Measurements from ENCODE around the gene IL1RAPL1. TPM values are rescaled to one million over a fixed set of nuclear protein-coding genes. Genes with fewer than 3 reads are reported as not detected.

Gene IL1RAPL1
- total RNA-seq, 2 donors from 2014 or later: not detected

DNA sequence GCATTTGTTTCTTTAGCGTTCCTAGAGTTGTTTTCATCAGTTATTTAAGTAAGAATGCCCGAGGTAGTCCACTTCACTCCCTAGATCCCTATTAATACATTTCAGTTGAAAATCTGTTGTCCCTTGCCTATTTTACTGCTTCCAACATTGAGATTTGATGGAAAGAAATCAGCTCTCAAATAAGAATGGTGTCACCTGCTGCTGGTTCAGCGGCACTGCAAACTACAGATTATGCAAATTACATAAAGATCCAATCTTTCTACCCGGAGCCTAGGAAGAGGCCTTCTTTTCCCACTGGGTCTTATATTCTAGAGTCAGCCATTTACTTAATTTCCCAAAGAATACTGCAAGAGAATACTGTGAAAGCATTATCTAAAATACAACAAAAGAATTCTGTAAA is 1030.5 kb downstream of the IL1RAPL1 start:
- no peaks in the 10 kb centered on the region for H3K9me3 ChIP-seq (ENCODE audit: control insufficient read depth, low read length, poor library complexity, severe bottlenecking)
- no peak overlapping the region for H3K4me3 Mint-ChIP-seq
- ATAC-seq: no peak
- no peaks in the 10 kb centered on the region for H3K27me3 Mint-ChIP-seq
- H3K27ac Mint-ChIP-seq: no peak overlapping the region
- H3K36me3 Mint-ChIP-seq (ENCODE audit: low read depth): no peaks in the 10 kb centered on the region
- DNase-seq: no peak
- H3K4me1 Mint-ChIP-seq: no peaks in the 10 kb centered on the region

DNA sequence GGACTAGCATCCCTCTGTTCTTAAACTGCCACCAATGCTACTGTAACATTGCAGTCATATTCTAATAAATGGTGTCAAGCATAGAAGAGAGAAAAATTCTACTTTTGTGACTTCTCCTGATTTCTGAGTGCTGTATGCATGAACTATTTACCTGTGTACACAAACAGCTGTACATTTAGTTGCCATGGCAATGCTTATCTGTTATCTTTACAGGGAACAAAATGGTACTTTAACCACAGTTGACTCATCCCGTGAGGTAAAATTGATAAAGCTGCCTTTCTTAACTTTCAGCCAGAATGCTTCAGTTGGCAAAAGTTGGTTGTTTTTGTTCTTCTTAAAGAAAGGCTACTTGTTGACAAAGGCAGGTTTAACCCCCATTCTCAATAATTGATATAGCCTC is 1040.6 kb downstream of the IL1RAPL1 start:
- Mint-ChIP-seq H3K27me3 (no peaks in the 10 kb centered on the region), H3K4me3 (no peak overlapping the region), H3K4me1 (no peaks in the 10 kb centered on the region), H3K36me3 (ENCODE audit: low read depth) (no peaks in the 10 kb centered on the region), H3K27ac (no peak overlapping the region)
- DNase-seq (no peak), ATAC-seq (no peak)
- no peaks in the 10 kb centered on the region for H3K9me3 ChIP-seq (ENCODE audit: control insufficient read depth, low read length, poor library complexity, severe bottlenecking)

DNA sequence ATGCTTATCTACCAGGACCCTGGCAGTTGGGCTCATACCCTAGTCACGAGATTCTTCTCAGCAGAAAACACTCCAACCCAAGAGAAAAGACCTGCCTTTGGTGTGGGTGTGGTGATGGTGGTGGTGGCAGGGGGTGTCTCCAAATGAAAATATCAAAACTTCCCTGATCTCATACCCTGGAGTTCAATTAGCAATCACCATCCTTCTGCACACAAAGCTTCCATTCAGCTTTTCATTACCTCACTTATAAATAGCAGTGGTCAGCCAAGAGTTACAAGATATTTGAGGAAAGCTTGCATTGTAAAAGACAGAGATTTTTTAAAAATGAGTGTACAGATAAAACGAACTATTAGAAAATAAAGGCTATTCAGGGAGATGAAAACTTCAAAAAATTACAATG is 1047.3 kb downstream of the IL1RAPL1 start:
- no peak overlapping the region for H3K4me3 Mint-ChIP-seq
- ATAC-seq (no peak), DNase-seq (no peak)
- no peaks in the 10 kb centered on the region for H3K4me1 Mint-ChIP-seq
- H3K36me3 Mint-ChIP-seq (ENCODE audit: low read depth): no peaks in the 10 kb centered on the region
- no peaks in the 10 kb centered on the region for H3K9me3 ChIP-seq (ENCODE audit: control insufficient read depth, low read length, poor library complexity, severe bottlenecking)
- H3K27ac Mint-ChIP-seq: no peak overlapping the region
- H3K27me3 Mint-ChIP-seq: no peaks in the 10 kb centered on the region

DNA sequence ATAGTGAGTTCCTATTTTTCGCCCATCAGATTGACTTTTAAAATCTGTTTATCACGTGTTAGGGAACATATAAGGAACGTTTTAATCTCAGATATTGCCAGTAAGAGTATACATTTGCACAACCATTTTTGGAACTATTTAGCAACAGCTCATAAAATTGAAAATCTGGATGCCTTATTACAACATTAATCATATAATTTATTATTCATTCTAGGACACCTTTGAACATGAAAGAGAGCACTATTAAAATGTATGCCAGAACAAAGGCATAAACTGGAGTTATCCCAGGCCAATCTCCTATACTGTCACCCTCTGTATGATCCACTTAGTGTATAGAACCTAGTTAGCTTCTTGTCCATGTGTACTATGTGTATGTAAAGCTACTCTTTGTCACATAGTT is 1049.1 kb downstream of the IL1RAPL1 start:
- ATAC-seq: no peak
- Mint-ChIP-seq H3K36me3 (ENCODE audit: low read depth) (no peaks in the 10 kb centered on the region), H3K4me1 (no peaks in the 10 kb centered on the region), H3K27me3 (no peaks in the 10 kb centered on the region), H3K4me3 (no peak overlapping the region), H3K27ac (no peak overlapping the region)
- no peaks in the 10 kb centered on the region for H3K9me3 ChIP-seq (ENCODE audit: control insufficient read depth, low read length, poor library complexity, severe bottlenecking)
- no peak for DNase-seq

DNA sequence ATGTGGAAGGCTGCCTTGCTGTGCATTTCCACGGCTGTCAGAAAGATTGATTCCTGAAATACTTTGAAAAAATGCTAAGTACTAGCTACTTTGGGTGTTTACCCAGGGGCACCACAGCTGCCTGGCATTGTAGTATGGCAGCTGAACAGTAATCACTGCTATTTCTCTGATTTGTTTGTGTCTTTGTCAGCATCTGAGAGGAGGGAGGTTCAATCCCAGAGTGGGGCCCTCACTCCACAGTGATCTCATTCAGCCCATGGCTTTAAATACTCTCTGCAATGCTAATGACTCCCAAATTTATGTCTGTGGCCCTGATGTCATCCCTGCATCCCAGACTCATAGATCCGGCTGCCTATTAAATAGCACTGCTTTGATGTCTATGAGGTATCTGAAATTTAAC is 1052.9 kb downstream of the IL1RAPL1 start:
- DNase-seq (no peak), ATAC-seq (no peak)
- H3K27ac Mint-ChIP-seq: no peak overlapping the region
- H3K4me3 Mint-ChIP-seq: no peak overlapping the region
- H3K9me3 ChIP-seq (ENCODE audit: control insufficient read depth, low read length, poor library complexity, severe bottlenecking): no peaks in the 10 kb centered on the region
- H3K4me1 Mint-ChIP-seq: no peaks in the 10 kb centered on the region
- no peaks in the 10 kb centered on the region for H3K36me3 Mint-ChIP-seq (ENCODE audit: low read depth)
- no peaks in the 10 kb centered on the region for H3K27me3 Mint-ChIP-seq

DNA sequence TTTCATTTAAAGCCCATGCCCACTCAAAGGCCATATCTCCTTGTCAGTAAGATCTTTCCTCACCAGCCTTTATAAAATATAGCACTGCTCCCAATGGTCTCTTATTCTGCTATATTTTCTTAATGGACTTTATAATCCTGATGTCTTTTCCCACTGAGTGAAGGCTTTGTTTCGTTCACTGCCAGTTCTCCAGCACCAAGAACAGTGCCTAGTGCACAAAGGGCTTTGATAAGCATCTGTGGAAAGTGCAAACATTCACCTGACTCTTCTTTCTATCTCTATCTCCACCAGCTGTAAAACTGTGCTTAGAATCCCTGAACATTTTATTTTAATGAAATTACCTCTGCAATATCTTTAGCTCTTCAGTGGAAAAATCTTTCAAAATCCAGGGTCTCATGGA is 1054.2 kb downstream of the IL1RAPL1 start:
- Mint-ChIP-seq H3K4me3 (no peak overlapping the region), H3K36me3 (ENCODE audit: low read depth) (no peaks in the 10 kb centered on the region), H3K27me3 (no peaks in the 10 kb centered on the region), H3K27ac (no peak overlapping the region), H3K4me1 (no peaks in the 10 kb centered on the region)
- ATAC-seq: no peak
- DNase-seq: no peak
- H3K9me3 ChIP-seq (ENCODE audit: control insufficient read depth, low read length, poor library complexity, severe bottlenecking): no peaks in the 10 kb centered on the region

DNA sequence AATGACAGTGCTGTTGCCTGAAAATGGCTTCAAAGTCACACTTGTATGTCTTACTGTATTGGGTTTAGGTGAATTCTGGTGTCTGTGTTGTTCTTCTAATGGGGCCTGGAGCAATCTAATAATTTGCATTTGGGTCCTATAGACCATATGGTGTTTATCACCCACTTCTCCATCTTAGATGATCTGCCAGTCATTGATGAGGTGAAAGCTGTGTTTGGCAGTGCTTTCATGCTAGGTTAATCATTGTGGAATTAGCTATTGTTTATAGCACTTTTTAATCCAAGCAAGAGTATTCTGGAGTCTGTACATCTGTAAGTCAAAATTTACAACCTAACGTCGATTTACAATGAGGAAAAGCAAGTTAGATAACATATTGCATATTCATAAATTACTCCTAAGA is 1055.9 kb downstream of the IL1RAPL1 start:
- Mint-ChIP-seq H3K27me3 (no peaks in the 10 kb centered on the region), H3K36me3 (ENCODE audit: low read depth) (no peaks in the 10 kb centered on the region), H3K27ac (no peak overlapping the region), H3K4me3 (no peak overlapping the region), H3K4me1 (no peaks in the 10 kb centered on the region)
- no peaks in the 10 kb centered on the region for H3K9me3 ChIP-seq (ENCODE audit: control insufficient read depth, low read length, poor library complexity, severe bottlenecking)
- DNase-seq (no peak), ATAC-seq (no peak)

DNA sequence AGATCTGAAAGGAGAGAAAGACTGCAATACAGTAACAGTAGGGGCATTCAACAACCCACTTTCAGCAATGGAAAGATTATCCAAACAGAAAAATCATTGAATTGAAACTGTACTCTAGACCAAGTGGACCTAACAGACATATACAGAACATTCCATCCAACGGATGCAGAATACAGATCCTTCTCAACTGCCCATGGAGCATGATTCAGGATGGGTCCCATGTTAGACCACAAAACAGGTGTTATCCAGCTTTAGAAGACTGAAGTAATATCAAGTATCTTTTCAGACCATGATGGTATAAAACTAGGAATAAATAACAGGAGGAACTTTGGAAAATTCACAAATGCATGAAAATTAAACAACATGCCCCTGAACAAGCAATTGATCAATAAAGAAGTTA is 1060.9 kb downstream of the IL1RAPL1 start:
- no peaks in the 10 kb centered on the region for H3K36me3 Mint-ChIP-seq (ENCODE audit: low read depth)

DNA sequence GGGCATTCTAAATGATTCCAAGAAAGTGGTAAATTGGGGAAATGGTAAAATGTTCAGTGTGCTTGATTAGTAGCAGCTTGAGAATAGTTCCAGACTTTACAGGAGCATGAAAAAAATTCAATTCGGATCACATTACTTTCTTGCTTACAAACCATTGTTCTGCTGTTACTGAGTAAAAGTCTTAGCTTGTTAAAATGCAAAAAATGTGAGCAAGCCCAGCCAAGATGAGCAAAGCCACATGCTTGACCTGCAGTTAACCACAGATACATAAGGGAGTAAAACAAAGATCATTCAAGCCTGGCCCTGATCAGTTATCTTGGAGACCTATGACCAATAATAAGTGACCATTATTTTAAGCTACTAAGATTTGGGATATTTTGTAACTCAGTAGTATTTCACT is 1065.2 kb downstream of the IL1RAPL1 start:
- no peak overlapping the region for H3K27ac Mint-ChIP-seq
- ATAC-seq: no peak

More for the DNA sequence above, 1060.9 kb downstream of the IL1RAPL1 start:
- Mint-ChIP-seq H3K4me1 (no peaks in the 10 kb centered on the region), H3K27me3 (no peaks in the 10 kb centered on the region), H3K4me3 (no peak overlapping the region), H3K27ac (no peak overlapping the region)
- no peak for DNase-seq
- no peaks in the 10 kb centered on the region for H3K9me3 ChIP-seq (ENCODE audit: control insufficient read depth, low read length, poor library complexity, severe bottlenecking)
- ATAC-seq: no peak

DNA sequence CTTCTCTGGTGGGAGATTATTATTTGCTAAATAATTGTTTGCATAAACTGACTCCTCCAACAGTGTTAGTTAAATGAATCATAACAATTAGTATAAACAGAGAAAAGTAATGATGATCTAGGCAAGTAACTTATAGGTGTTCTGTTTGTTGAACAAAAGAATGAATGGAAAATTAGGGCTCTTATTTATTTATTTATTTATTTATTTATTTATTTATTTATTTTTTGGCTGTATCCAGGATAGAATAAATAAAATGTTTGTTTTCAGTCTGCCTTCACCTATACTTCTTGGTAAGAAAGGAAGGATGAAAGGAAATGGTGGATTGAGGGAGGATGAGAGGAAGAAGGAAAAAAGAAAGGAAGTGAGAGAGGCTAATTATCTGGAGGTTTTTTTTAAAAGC is 1066.5 kb downstream of the IL1RAPL1 start:
- ATAC-seq (no peak), DNase-seq (no peak)
- H3K4me3 Mint-ChIP-seq: no peak overlapping the region
- no peaks in the 10 kb centered on the region for H3K9me3 ChIP-seq (ENCODE audit: control insufficient read depth, low read length, poor library complexity, severe bottlenecking)
- no peaks in the 10 kb centered on the region for H3K27me3 Mint-ChIP-seq
- H3K27ac Mint-ChIP-seq: no peak overlapping the region
- H3K36me3 Mint-ChIP-seq (ENCODE audit: low read depth): no peaks in the 10 kb centered on the region
- H3K4me1 Mint-ChIP-seq: no peaks in the 10 kb centered on the region

More for the DNA sequence above, 1065.2 kb downstream of the IL1RAPL1 start:
- no peaks in the 10 kb centered on the region for H3K27me3 Mint-ChIP-seq
- H3K4me3 Mint-ChIP-seq: no peak overlapping the region
- no peaks in the 10 kb centered on the region for H3K36me3 Mint-ChIP-seq (ENCODE audit: low read depth)
- no peaks in the 10 kb centered on the region for H3K4me1 Mint-ChIP-seq
- H3K9me3 ChIP-seq (ENCODE audit: control insufficient read depth, low read length, poor library complexity, severe bottlenecking): no peaks in the 10 kb centered on the region
- no peak for DNase-seq

DNA sequence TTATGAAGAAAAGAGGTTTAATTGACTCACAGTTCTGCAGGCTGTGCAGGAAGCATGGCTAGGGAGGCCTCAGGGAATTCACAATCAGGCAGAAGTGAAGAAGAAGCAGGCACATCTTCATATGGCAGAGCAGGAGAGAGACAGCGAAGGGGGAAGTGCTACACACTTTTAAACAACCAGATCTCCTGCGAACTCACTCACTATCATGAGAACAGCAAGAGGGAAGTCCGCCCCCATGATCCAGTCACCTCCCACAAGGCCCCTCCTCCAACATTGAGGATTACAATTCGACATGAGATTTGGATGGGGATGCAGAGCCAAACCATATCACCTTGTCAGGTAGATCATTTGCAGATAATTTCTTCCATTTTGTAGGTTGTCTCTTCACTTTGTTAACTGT is 1072.7 kb downstream of the IL1RAPL1 start:
- Mint-ChIP-seq H3K27ac (no peak overlapping the region), H3K4me3 (no peak overlapping the region), H3K36me3 (ENCODE audit: low read depth) (no peaks in the 10 kb centered on the region), H3K4me1 (no peaks in the 10 kb centered on the region), H3K27me3 (no peaks in the 10 kb centered on the region)
- no peak for ATAC-seq
- DNase-seq: no peak
- H3K9me3 ChIP-seq (ENCODE audit: control insufficient read depth, low read length, poor library complexity, severe bottlenecking): no peaks in the 10 kb centered on the region

DNA sequence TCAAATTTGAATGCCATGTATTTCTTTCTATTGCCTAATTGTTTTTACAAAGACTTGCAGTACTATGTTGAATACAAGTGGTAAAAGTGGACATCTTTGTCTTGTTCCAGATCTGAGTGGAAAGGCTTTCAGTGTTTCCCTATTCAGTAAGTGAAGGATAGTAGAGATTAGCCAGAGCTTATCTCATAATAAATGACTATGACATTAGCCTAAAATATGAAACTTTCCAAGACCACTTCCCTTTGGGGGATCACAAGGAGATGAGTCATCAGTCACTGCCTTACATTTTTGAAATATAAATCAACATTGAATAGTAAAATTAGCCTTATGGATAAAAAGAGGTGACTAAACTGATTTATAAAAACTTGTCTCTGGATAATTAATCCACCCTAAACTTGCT is 1074.0 kb downstream of the IL1RAPL1 start:
- ATAC-seq (no peak), DNase-seq (no peak)
- Mint-ChIP-seq H3K4me1 (no peaks in the 10 kb centered on the region), H3K36me3 (ENCODE audit: low read depth) (no peaks in the 10 kb centered on the region), H3K4me3 (no peak overlapping the region), H3K27ac (no peak overlapping the region), H3K27me3 (no peaks in the 10 kb centered on the region)
- H3K9me3 ChIP-seq (ENCODE audit: control insufficient read depth, low read length, poor library complexity, severe bottlenecking): no peaks in the 10 kb centered on the region

DNA sequence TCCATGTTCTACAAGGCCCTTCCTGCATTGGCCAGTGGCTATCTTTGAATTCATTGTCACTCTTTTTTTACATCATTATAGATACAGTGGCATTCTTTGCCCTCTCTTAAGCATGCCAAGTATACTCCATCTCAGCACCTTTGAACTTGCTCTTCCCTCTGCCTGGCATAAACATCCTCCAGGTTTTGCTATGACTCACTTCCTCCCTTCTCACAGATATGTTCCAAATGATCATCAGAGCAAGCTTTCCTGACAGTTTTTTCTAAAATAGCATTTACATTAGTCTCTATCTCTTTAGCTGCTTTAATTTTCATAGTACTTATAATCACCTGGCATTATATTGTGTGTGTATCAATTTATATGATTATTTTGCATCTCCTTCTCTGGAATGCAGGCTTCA is 1074.9 kb downstream of the IL1RAPL1 start:
- H3K36me3 Mint-ChIP-seq (ENCODE audit: low read depth): no peaks in the 10 kb centered on the region
- no peak overlapping the region for H3K27ac Mint-ChIP-seq
- H3K4me1 Mint-ChIP-seq: no peaks in the 10 kb centered on the region
- DNase-seq (no peak), ATAC-seq (no peak)
- H3K9me3 ChIP-seq (ENCODE audit: control insufficient read depth, low read length, poor library complexity, severe bottlenecking): no peaks in the 10 kb centered on the region
- no peak overlapping the region for H3K4me3 Mint-ChIP-seq
- no peaks in the 10 kb centered on the region for H3K27me3 Mint-ChIP-seq

DNA sequence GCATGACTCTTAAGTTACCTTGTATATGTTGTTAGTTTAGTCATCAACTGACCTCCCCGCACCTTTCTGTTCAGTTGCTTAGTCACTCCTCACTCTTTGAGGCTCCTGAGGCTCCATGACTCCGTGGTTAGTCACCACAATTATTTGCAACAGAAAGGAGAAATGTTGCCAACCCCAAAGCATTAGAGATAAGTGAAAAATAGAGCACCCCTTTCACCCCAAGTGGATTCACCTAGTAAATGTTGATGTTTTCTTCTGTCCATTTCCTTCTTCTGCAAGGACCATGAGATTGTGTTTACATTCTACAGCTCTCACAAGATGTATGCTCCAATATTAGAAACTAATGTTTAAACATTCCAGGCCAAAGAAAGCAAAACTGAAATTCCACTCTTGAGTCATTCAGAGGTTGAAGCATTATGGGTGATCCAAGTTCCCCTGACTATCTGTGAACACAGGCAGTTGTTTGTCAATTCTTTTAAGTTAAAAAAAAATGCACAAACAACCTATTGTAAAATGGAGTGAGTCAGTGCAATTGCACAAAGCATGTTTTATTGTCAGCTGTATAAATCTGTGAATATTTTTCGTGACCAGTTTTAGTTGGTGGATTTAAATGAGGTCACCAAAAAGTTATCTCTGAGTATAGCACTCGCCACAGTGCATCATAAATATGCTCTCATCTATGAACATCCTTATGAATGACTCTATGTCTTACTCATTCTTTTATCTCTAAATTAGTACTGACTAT is 1075.7 kb downstream of the IL1RAPL1 start:
- Mint-ChIP-seq H3K4me3 (no peak overlapping the region), H3K27me3 (no peaks in the 10 kb centered on the region), H3K4me1 (no peaks in the 10 kb centered on the region), H3K27ac (no peak overlapping the region), H3K36me3 (ENCODE audit: low read depth) (no peaks in the 10 kb centered on the region)
- DNase-seq (no peak), ATAC-seq (no peak)
- H3K9me3 ChIP-seq (ENCODE audit: control insufficient read depth, low read length, poor library complexity, severe bottlenecking): no peaks in the 10 kb centered on the region

Measured in T-helper 17 cell (primary cell).